SH-SY5Y (cell line): Measurements from ENCODE around the gene RSPH6A.

ENCODE experiments used
- GATA2 ChIP-seq: IDR thresholded peaks from 2 replicates; pipeline ENCODE4 v1.6.1; 2011; ENCODE audit warnings: mild to moderate bottlenecking, low read depth, low read length
- GATA3 ChIP-seq: IDR thresholded peaks from 2 replicates; pipeline ENCODE4 v1.6.1; 2011; ENCODE audit warnings: low read depth, mild to moderate bottlenecking, low read length, moderate library complexity

Gene RSPH6A

GRCh38 chr19:45834970-45835369, 19.9 kb upstream of the RSPH6A start:
- TF ChIP-seq GATA2 (no peak), GATA3 (no peak)

- no peak for TF ChIP-seq GATA2
- no peak for TF ChIP-seq GATA3
Measured at GRCh38 chr19:45828945-45829344, 13.8 kb upstream of the RSPH6A start.

GRCh38 chr19:45828523-45828922, 13.4 kb upstream of the RSPH6A start:
- no peak for TF ChIP-seq GATA2
- TF ChIP-seq GATA3, result no peak

GRCh38 chr19:45827459-45828093, 12.5 kb upstream of the RSPH6A start:
- TF ChIP-seq GATA3 (no peak), GATA2 (no peak)

- no peak for TF ChIP-seq GATA3
- TF ChIP-seq GATA2, result no peak
Measured at GRCh38 chr19:45826934-45827333, 11.8 kb upstream of the RSPH6A start.

GRCh38 chr19:45825917-45826893, 11.1 kb upstream of the RSPH6A start:
- no peak for TF ChIP-seq GATA2
- no peak for TF ChIP-seq GATA3

- TF ChIP-seq GATA2 (no peak), GATA3 (no peak)
Measured at GRCh38 chr19:45825263-45825605, 10.1 kb upstream of the RSPH6A start.

- TF ChIP-seq GATA3 (no peak), GATA2 (no peak)
Measured at GRCh38 chr19:45824531-45825262, 9.6 kb upstream of the RSPH6A start.

- TF ChIP-seq GATA2 (no peak), GATA3 (no peak)
Measured at GRCh38 chr19:45824041-45824471, 8.9 kb upstream of the RSPH6A start.

- TF ChIP-seq GATA2 (no peak), GATA3 (no peak)
Measured at GRCh38 chr19:45823182-45823581, 8.1 kb upstream of the RSPH6A start.

- TF ChIP-seq GATA3 (no peak), GATA2 (no peak)
Measured at GRCh38 chr19:45822716-45823115, 7.6 kb upstream of the RSPH6A start.

GRCh38 chr19:45821570-45821969, 6.5 kb upstream of the RSPH6A start:
- TF ChIP-seq GATA2, result no peak
- no peak for TF ChIP-seq GATA3

GRCh38 chr19:45821103-45821521, 6.0 kb upstream of the RSPH6A start:
- TF ChIP-seq GATA2 (no peak), GATA3 (no peak)

GRCh38 chr19:45820413-45821102, 5.5 kb upstream of the RSPH6A start:
- TF ChIP-seq GATA2, result no peak
- TF ChIP-seq GATA3, result no peak

GRCh38 chr19:45819769-45820168, 4.7 kb upstream of the RSPH6A start:
- TF ChIP-seq GATA3, result no peak
- TF ChIP-seq GATA2, result no peak
